Fibroblast of pulmonary artery (primary cell): ENCODE results near the gene HIVEP3.

ENCODE experiments used
- DNase-seq: peaks from one replicate; pipeline ENCODE4 v3.0.0-alpha.2; 2010; ENCODE audit warnings: low read depth
- H3K4me3 ChIP-seq: replicated peaks from 2 replicates; pipeline ENCODE4 v1.5.1; 2011; ENCODE audit warnings: low read depth, mild to moderate bottlenecking, control low read depth, low read length, moderate library complexity
- TF ChIP-seq, protein P1 (sequence below): IDR thresholded peaks from 2 replicates; pipeline ENCODE4 v1.5.1; 2011; ENCODE audit warnings: mild to moderate bottlenecking, control low read depth, low read length, inconsistent platforms; ENCODE audit errors: missing control alignments

The HIVEP3 gene

GRCh38 chr1:41496080-41497055 lies 422.4 kb downstream of the HIVEP3 start:
- TF ChIP-seq, protein P1, sequence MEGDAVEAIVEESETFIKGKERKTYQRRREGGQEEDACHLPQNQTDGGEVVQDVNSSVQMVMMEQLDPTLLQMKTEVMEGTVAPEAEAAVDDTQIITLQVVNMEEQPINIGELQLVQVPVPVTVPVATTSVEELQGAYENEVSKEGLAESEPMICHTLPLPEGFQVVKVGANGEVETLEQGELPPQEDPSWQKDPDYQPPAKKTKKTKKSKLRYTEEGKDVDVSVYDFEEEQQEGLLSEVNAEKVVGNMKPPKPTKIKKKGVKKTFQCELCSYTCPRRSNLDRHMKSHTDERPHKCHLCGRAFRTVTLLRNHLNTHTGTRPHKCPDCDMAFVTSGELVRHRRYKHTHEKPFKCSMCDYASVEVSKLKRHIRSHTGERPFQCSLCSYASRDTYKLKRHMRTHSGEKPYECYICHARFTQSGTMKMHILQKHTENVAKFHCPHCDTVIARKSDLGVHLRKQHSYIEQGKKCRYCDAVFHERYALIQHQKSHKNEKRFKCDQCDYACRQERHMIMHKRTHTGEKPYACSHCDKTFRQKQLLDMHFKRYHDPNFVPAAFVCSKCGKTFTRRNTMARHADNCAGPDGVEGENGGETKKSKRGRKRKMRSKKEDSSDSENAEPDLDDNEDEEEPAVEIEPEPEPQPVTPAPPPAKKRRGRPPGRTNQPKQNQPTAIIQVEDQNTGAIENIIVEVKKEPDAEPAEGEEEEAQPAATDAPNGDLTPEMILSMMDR = no peak
- peak overlapping the region; percentile 25 for H3K4me3 ChIP-seq
- peak; percentile 92 for DNase-seq

DNA sequence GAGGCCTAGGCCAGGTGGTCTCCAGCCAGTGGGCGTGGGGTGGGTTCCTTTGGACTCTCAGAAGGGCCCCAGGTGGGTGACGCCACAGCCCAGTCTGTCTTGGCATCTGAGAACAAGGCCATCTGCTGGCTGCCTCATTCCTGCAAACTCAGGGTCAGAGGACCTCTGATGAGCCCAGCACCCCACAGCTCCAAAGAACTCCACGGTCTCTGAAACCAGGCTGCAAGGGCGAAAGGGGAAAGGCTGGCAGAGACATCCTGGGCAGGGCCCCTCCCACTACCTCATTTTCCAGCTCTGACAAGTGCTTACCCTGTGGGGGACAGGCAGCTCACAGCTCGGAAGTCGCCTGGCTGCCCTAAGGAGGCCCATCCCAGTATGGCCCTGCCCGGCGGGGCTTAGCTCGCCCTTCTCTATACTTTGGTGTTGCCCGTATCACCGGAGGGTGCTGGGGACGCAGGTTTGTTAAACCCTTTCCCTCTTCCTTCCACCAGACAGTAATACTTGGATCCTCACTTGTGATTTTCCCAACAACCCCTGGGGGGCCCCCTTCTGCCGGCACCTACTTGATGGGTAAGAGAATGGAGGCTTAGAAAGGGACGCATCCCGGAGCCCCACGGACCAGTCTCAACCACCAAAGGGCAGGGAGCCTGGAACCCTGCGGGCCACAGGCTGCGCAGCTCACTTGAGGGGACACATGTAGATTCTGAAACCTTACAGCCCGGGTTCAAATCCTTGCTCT lies 423.3 kb downstream of the HIVEP3 start:
- TF ChIP-seq, protein P1 = peak; percentile 26
- peak; percentile 31 for DNase-seq
- no peak overlapping the region for H3K4me3 ChIP-seq

DNA sequence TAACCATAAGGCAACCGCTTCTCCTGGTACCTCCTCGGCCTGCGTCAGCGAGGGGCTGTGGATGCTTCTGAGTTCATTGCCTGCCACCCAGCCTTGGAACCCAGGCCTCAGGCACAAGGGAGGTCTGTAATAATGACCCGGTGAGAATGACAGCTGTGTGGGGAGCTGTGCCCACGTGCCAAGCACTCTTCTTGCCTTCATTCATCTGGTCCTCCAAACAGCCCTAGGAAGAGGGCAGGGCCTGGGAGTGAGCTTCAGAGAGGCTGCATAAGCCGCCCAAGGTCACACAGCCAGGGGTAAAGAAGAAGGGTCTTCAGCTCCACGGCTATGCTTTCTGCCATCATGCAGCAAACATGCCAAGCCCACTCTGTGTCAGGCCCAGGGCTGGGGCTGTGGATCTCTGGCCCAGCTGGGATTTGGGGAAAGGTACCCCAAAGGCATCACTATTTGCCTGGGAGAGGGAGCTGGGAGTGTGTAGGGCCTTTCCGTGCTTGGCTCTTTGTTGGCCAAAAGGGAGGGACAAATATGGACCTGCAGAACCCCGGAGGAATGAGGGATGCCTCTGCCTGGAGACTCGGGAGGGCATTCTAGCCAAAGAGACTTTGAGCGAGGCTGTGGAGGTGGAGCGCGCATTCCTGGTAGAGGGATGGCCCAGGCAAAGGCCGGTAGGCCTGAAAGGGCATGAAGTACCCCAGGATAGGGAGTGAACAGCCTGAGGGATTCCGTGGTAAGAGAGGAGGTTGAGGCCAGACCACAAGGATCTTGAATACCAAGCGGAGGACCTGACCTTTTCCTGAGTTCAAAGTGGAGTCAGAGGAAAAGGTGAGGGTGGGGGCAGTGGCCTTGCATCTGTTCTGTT lies 424.1 kb downstream of the HIVEP3 start:
- TF ChIP-seq, protein P1 = no peak
- no peak for DNase-seq
- no peak overlapping the region for H3K4me3 ChIP-seq

DNA sequence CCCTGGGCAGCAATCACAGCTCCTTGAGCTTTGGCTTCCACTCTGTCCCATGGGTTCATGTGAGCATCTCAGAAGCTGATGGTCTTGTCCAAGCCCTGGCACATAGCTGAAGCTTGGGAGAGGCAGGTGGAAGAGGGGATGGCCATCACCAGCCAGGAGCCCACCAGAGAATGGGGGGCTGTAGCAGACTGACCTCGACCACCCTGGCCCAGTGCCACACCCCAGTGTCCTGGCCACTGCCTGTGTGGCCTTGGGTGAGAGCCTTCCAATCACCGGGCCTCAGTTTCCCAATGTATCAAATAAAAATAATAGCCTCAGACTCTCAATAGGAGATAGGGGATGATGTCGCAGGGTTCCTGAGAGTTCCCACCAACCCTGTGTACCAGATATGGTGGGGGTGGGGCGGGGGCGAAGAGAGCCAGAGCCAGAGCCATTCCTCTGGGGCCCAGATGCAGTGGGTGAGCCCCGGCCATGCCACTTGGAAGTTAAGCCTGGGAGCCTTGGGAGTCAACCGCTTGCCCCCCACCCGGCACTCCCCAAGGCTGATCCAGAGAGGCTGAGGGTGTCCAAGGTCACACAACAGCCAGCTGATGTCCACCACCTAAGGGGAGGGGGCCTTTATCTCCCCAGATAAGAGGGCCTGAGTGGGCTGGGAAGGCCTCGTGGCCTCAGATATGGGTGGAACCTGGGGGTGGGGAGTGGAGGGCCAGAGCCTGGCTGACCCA lies 424.9 kb downstream of the HIVEP3 start:
- TF ChIP-seq, protein P1 = no peak
- no peak overlapping the region for H3K4me3 ChIP-seq
- DNase-seq = no peak

DNA sequence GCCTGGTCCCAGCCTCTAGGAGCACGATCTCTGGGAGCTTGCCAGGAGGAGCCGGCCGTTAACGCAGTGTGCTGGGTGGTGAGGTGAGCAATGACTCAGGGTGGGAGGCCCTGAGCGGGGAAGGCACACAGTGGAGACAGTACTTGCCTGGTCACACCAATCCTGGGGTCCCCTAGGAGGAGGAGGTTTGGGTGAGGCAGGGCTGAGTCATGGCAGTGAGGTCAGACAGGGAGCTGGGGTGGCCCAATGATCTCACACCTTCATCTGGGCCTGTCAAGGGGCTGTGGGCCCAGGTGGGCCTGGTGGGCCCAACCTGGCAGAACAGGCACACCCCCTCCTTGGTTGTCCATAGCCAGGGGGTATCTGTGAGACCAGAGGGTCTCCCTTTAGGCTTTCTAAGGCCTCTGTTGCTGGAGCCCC lies 425.6 kb downstream of the HIVEP3 start:
- no peak overlapping the region for H3K4me3 ChIP-seq
- TF ChIP-seq, protein P1 = no peak
- DNase-seq = peak; percentile 92

- peak; percentile 31 for DNase-seq
- TF ChIP-seq, protein P1 = peak; percentile 56
- no peak overlapping the region for H3K4me3 ChIP-seq
These were observed 426.3 kb downstream of the HIVEP3 start for GRCh38 chr1:41492341-41492848.
